Stimulated activated CD4-positive, alpha-beta T cell treated with anti-CD3 and anti-CD28 coated beads, TNF-alpha, amount 100 ng/mL, for 24 hours (primary cell): ENCODE measurements around the gene BRSK1.

Source experiments
- DNase-seq, 3 experiments: peaks; one replicate each; pipeline ENCODE4 v3.0.0-alpha.2; 2020; ENCODE audit warnings: low read depth in 3 of 3

BRSK1 gene

GRCh38 chr19:55304279-55304978 lies 20.6 kb downstream of the BRSK1 start:
- peak in 1 of 3 experiments; percentile 23 for DNase-seq

- DNase-seq, result no peak
These were observed 21.2 kb downstream of the BRSK1 start for GRCh38 chr19:55304980-55305379.

GRCh38 chr19:55305491-55305890 lies 21.7 kb downstream of the BRSK1 start:
- DNase-seq, result peak in 2 of 3 experiments; percentile 29 to 43

- no peak for DNase-seq
These were observed 22.3 kb downstream of the BRSK1 start for GRCh38 chr19:55305983-55306562.

- no peak for DNase-seq
These were observed 22.9 kb downstream of the BRSK1 start for GRCh38 chr19:55306712-55307111.

- DNase-seq, result no peak
These were observed 24.5 kb downstream of the BRSK1 start for GRCh38 chr19:55308281-55308680.

GRCh38 chr19:55309448-55309847 lies 25.7 kb downstream of the BRSK1 start:
- DNase-seq, result no peak

- DNase-seq, result no peak
These were observed 26.7 kb downstream of the BRSK1 start for GRCh38 chr19:55310498-55310897.

- DNase-seq, result no peak
These were observed 27.6 kb downstream of the BRSK1 start for GRCh38 chr19:55311397-55311796.

GRCh38 chr19:55311797-55312196 lies 28.0 kb downstream of the BRSK1 start:
- DNase-seq, result no peak

GRCh38 chr19:55312621-55313512 lies 29.1 kb downstream of the BRSK1 start:
- no peak for DNase-seq

GRCh38 chr19:55314396-55314795 lies 30.6 kb downstream of the BRSK1 start:
- no peak for DNase-seq

GRCh38 chr19:55315956-55316525 lies 32.2 kb downstream of the BRSK1 start:
- DNase-seq, result no peak

- DNase-seq, result no peak
These were observed 32.8 kb downstream of the BRSK1 start for GRCh38 chr19:55316646-55317045.

GRCh38 chr19:55319785-55320184 lies 36.0 kb downstream of the BRSK1 start:
- no peak for DNase-seq

- no peak for DNase-seq
These were observed 37.1 kb downstream of the BRSK1 start for GRCh38 chr19:55320844-55321419.

- no peak for DNase-seq
These were observed 37.8 kb downstream of the BRSK1 start for GRCh38 chr19:55321466-55322137.

GRCh38 chr19:55322204-55322885 lies 38.5 kb downstream of the BRSK1 start:
- no peak for DNase-seq

GRCh38 chr19:55324662-55325061 lies 40.9 kb downstream of the BRSK1 start:
- no peak for DNase-seq

- DNase-seq, result no peak
These were observed 41.4 kb downstream of the BRSK1 start, which contains the start of gene TMEM150B for GRCh38 chr19:55325172-55325571. Gene TMEM150B, minus strand, starts transcription at chr19:55325341. Its CDS starts 4,305 bp downstream, at chr19:55321036.
